Heart left ventricle (tissue), 13 donors: ENCODE measurements around the gene FCMR.

Experiments used
- CTCF ChIP-seq, 12 donors: fragments of 200-600 bp; sonication (generic) in 4 of 12; IDR thresholded peaks; one replicate each; pipeline versions ENCODE4 v1.5.0 to v1.8.0; 2018 to 2022; ENCODE audit warnings: antibody characterized with exemption in 12 of 12, mild to moderate bottlenecking in 5 of 12
- POLR2A ChIP-seq, 2 donors: fragments of 450-650 bp; IDR thresholded peaks; one replicate each; pipeline ENCODE4 v1.6.1; 2017; ENCODE audit warnings: antibody characterized with exemption in 2 of 2, mild to moderate bottlenecking in 2 of 2, moderate library complexity in 2 of 2
- donor health status: ischemic (EF 13 %, LVEDD 7.1; RV severe dilation, severe dysfunction).
- donor health status: DM: no; HTN: yes; CAD: no.
- donor health status: DM: no; HTN: no; CAD: no.
- donor health status: ischemic (EF 25% LVEDD 6.9; RV normal size, moderate dysfunction).
- donor health status: ischemic (EF 25% LVEDD 5.7; RV mildly dilated, moderate dysfunction).
- donor health status: ischemic (EF 35%, LVEDD 5.7; RV mildly dilated, moderate dysfunction).
- donor health status: nonischemic (EF 11% LVEDD 7.7; RV severe dilation, severe dysfunction).
- donor health status: DM: yes; HTN: yes; CAD: no.
- donor health status: PGD.
- donor health status: ischemic (EF 29% LVEDD 5.4; RV normal size, mild dysfunction).
- donor health status: nonischemic (EF 23%, LVEDD 6.1; RV moderate dilation, normal function).

DNA sequence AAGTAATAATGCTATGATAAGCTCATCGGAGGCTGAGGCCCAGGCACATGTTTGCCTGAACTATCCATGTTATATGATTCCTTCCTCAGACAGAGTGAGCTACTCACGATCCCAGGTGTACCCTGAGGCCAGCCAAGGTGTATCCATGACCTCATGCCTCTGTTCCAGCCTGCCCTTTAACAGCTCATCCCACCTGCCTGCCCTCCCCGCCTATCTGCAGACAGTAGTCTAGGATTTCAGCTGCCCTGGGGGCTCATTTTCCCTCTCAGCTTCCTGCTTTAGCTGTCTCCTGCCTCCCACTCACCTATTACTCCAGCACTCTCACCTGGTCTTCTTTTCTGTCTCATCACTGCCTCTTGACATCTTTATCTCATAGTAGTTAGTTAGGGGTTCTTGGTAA, 26.4 kb downstream of the FCMR start:
- TF ChIP-seq CTCF (IDR thresholded peaks at IDR 0.05) (no peak), POLR2A (IDR thresholded peaks at IDR 0.05) (no peak)
